Right forelimb (tissue), 1 donor: ENCODE data around the gene MUSTN1.

ENCODE experiments used
- DNase-seq: peaks from one replicate; pipeline ENCODE4 v3.0.0-alpha.2; 2018

Gene MUSTN1

DNA sequence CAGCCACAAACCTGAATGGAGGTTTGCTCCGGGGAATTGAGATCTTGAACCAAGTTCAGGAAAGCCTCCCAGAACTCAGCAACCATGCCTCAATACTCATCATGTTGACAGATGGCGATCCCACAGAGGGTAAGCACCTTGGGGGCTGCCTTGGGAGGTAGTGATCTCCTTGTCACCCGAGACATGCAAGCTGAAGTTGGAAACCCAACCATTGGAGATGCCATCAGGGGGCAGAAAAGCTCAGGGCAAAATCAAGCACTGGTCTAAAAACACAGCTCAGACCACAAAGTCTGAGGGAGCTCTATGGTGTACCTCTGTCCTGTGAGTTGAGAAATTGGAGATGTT lies 51.6 kb downstream of the MUSTN1 start:
- peak; percentile 7 for DNase-seq
